GM20431 (cell line): ENCODE data around the gene NCAPH2.
"Not testable (repeated sequence)": the region's sequence is repeated elsewhere in the genome, so short reads cannot be mapped to it uniquely, and the experiment has no call there.

Source experiments
- in situ Hi-C: fragments of 300-500 bp; cut with MseI, MboI; formaldehyde crosslinking; loops from one replicate; pipeline ENCODE4 v1.15.0; 2020; ENCODE audit warnings: low sequenced_read_pairs; ENCODE audit not compliant: unreplicated experiment

The NCAPH2 gene

GRCh38 chr22:50513175-50513574, 5.2 kb downstream of the NCAPH2 start:
- in situ Hi-C loops: no loop called here

DNA sequence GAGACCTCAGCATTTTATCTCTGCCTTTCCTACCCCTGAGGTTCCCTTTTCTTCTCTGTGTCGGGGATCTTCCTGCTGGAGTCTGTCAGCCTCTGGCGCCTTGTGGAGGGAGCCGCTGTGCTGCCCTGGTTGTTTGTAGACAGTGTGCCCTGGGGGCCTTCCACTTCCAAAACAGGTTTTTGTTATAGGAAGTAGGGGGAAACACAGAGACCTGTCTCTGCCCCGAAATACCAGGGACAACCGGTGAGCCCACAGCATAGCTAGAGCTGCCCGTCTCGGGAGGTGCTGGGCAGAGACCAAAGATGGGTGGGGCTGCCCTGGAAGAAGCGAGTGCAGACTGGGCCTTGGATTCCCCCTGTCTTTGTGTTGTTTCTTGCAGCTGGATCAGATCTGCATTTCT, 8.0 kb downstream of the NCAPH2 start:
- in situ Hi-C loops: no loop called here

GRCh38 chr22:50516891-50517290, 8.9 kb downstream of the NCAPH2 start:
- in situ Hi-C loops: no loop called here

DNA sequence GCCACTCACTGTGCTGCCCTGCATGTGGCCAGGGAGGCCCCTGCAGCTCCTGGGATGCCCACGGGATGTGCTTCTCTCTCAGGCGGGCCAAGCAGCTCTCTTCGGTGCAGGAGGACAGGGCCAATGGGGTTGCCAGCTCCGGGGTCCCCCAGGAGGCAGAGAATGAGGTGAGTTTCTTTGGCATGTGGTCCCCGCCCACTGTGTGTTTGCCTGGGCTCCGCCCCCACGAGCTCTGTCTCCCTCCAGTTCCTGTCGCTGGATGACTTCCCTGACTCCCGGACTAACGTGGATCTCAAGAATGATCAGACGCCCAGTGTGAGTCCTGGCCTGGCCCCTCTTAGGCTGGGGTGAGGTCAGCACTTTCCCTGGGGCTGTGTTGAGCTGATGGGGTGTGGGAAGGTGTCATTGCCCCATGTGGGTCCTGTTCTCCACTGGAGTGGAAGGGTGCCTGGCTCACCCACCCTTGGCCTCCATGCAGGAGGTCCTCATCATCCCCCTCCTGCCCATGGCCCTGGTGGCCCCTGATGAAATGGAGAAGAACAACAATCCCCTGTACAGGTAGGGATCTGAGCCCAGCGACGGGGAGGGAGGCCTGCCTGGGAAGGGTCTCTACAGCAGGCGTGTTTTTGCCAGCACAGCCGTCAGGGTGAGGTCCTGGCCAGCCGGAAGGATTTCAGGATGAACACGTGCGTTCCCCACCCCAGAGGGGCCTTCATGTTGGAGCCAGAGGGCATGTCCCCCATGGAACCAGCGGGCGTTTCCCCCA, 9.7 kb downstream of the NCAPH2 start:
- in situ Hi-C loops: no loop called here

DNA sequence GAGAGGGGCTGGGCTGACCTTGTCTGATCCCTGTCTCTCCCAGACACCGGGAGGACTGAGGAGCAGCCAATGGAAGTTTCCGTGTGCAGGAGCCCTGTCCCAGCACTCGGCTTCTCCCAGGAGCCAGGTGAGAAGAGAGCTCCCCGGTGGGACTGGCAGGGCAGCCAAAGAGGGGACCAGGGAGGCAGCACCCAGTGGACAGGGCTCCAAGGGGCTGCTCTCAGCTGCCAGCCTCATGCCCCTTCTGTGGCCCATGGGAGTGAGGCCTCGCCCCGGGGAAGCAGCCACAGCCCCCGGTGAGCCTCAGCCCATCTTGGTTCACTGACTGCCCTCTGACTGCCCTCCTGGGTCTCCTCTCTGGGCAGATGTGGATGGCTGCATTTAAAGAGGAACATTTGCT, 10.6 kb downstream of the NCAPH2 start:
- in situ Hi-C loops: no loop called here

- in situ Hi-C loops: no loop called here
Measured at GRCh38 chr22:50519151-50519550, 11.1 kb downstream of the NCAPH2 start.

- in situ Hi-C loops: not testable (repeated sequence)
Measured at GRCh38 chr22:50520184-50520583, 12.2 kb downstream of the NCAPH2 start.

GRCh38 chr22:50520826-50521453, 12.9 kb downstream of the NCAPH2 start:
- in situ Hi-C loops: no loop called here

- in situ Hi-C loops: no loop called here
Measured at GRCh38 chr22:50521710-50522109, 13.7 kb downstream of the NCAPH2 start.

DNA sequence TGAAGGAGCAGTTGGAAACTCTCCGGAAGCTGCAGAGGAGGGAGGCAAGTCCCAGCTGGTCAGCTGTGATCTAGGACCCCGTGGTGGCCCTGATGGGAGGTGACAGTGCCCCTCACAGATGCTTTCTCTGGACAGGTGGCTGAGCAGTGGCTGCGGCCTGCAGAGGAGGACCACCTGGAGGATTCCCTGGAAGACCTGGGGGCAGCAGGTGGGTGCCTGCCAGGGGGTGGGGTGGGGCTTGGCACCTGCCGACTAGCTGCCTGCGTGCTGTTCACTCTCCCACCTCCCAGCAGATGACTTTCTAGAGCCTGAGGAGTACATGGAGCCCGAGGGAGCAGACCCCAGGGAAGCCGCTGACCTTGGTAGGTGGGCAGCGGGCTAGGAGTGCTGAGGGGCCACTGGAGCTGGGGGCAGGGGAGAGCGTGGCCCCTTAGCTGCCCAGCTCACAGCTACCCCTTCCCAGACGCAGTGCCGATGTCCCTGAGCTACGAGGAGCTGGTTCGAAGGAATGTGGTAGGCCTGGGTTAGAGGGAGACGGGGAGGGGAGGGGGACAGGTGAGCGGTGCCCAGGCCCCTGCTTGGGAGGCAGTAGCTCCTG, 14.3 kb downstream of the NCAPH2 start:
- in situ Hi-C loops: no loop called here

- in situ Hi-C loops: no loop called here
Measured at GRCh38 chr22:50522806-50523438, 14.9 kb downstream of the NCAPH2 start.

DNA sequence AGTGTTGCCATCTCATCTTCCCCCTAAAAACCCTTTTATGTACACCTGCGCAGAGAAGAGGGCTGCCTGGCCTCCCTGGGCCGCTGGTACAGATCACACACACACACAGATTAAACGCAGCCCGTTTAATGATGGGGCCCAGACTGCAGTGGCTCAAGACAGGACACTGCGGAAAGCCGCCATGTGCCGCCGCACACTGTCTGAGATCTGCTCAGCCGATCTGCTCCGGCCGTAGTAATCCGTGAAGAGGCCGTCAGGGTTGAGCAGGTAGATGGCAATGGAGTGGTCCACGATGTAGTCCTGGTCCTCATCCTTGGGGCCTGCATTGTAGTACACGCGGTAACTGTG, 15.4 kb downstream of the NCAPH2 start:
- in situ Hi-C loops: no loop called here

DNA sequence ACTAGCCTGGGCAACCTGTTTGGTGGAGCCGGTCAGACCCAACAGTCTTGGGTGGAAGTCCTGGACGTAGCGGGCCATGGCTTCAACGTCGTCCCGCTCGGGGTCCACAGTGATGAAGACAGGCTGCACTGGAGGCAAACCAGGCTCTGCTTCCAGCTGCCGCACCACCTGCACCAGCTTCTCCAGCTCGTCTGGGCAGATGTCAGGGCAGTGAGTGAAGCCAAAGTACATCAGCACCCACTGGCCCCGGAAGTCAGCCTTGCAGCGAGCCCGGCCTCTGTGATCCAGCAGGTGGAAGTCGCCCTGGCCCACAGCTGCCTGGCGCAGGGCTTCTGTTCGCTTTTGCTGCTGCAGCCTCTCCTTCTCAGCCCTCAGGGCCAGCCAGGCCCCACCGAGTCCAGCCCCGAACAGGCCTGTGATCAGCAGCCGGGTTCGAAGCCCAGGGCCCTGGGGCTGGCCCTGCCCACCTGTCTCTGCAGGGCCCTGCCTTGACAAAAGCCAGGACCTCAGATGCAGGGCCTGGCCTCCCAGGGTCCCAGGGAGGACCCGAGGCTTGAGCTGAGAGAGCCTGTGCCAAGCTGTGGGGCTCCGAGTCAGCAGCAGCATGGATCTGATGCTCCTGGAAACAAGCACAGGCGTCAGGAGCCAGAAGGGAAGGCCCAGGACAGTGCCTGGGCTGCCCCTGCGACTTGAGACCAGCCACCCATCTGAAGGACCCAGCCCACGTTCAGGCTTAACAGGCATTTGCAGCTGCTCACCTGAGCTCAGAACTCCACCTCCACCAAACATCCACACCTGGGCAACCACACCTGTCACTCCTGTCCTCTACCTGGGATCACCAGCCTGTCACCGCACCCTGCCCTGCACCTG, 16.0 kb downstream of the NCAPH2 start:
- in situ Hi-C loops: no loop called here

DNA sequence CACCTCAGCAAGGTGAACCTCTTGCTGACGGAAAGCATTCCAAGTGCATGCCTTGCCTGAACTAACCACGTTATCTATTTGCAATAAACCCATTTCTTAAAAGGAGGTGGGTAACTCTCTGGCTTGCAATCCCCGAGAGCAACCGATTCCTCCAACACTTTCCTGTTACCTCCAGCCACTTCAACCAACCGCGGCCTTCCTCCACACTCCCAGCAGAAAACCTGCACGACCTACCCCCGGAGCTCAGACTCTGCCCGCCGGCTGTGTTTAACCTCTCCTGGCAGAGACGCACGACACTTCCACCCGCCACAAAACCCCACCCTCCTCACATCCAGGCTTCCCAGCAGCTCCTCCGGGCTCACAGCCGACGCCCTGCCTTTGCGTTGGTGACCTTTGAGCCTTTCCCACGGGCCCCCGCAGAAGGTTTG, 16.7 kb downstream of the NCAPH2 start:
- in situ Hi-C loops: no loop called here

DNA sequence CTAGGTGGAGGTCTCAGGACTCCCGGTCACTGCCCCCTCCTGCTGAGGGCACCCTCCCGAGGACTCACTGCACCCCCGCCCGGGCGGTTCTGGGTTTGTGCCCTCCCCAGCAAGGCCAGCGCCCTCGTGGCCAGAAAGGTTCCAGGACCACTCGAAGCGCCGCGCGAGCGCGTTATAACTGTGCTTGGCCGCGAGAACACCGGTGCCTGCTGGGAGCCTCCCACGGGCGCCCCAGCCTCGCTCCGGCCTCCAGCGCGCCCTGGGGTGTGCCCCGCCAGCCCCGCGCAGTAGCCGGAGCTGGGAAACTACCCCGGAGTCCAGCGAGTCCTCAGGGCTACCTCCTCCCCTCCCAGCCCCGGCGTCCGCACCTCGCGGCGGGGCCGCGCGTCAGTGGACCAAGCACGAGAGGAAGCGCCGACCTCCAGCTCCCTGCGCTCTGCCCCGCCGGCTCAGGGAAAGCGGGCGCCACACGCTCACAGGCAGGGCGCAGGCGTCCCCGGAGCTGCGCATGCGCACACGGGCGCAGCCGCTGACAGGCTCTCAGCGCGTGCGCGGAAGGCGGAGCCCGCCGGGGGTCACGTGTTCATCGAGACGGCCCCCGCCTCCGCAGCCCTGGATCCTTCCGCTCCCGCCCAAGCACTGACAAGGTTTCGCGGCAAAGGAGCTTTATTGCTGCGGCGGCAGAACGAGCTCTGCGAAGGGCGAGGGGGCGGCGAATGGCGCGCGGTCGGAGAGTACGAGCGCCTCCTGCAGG, 17.3 kb downstream of the NCAPH2 start, which contains the start of gene SCO2:
Gene SCO2, minus strand, starts transcription at position 495 of the 754 bp plus-strand sequence. CDS start 1,187 bp downstream, outside the sequence.
- in situ Hi-C loops: no loop called here

DNA sequence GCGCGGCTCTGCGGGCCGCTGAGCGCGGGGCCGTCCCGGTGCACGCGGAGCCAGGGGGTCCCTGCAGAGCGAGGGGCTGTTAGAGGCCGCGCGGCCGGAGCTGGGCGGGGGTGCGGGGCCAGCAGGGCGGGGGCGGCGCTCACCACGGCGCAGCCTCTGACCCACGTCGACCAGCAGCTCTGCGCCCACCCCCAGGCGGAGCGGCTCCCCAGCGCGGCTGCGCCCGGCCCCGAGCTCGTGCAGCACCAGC, 17.8 kb downstream of the NCAPH2 start:
- in situ Hi-C loops: no loop called here

- in situ Hi-C loops: no loop called here
Measured at GRCh38 chr22:50526108-50526833, 18.2 kb downstream of the NCAPH2 start.

GRCh38 chr22:50526834-50527801, 19.1 kb downstream of the NCAPH2 start:
- in situ Hi-C loops: no loop called here
